ENCODE results near the gene TAF7L. TPM values are rescaled to one million over a fixed set of nuclear protein-coding genes. Genes with fewer than 3 reads are reported as not detected.
"Not testable (repeated sequence)": the region's sequence is repeated elsewhere in the genome, so short reads cannot be mapped to it uniquely, and the experiment has no call there.

TAF7L gene
- total RNA-seq, result 1 to 10 TPM in 1 of 4 donors, under 1 TPM in 2, not detected in 1; 0.22 to 1.4 (median 0.81) TPM

GRCh38 chrX:101290957-101291603, at the start of gene TAF7L:
Gene TAF7L, minus strand, starts transcription at chrX:101291334. Its CDS starts 3,791 bp downstream, at chrX:101287543.
- H3K27me3 ChIP-seq, result peaks cover 5% of the 10 kb centered on the region
- TF ChIP-seq POLR2A (IDR thresholded peaks at IDR 0.05) (no peak), CTCF (IDR thresholded peaks at IDR 0.05) (no peak)
- intact Hi-C loops (cut with DNase I), result no loop called here
- WGBS, 2 donors, result 17 to 41% methylated on average over 2 to 11 of the region's 75 CpGs
- no peak within 1 kb of the TSS for H3K27ac ChIP-seq
- DNase-seq, result no peak
- no peaks in the 10 kb centered on the region for H3K4me1 ChIP-seq
- no peak within 1 kb of the TSS for H3K4me3 ChIP-seq (replicated peaks in 1 of 3)
- no peaks in the 10 kb centered on the region for H3K36me3 ChIP-seq
- H3K9me3 ChIP-seq, result no peaks in the 10 kb centered on the region

- no peak overlapping the region for H3K27ac ChIP-seq
- TF ChIP-seq POLR2A (IDR thresholded peaks at IDR 0.05) (no peak), CTCF (IDR thresholded peaks at IDR 0.05) (no peak)
- H3K27me3 ChIP-seq, result no peaks in the 10 kb centered on the region
- intact Hi-C loops (cut with DNase I), result no loop called here
- no peaks in the 10 kb centered on the region for H3K36me3 ChIP-seq
- WGBS, 2 donors, result 95 to 96% methylated on average over 4 of the region's 4 CpGs
- H3K4me3 ChIP-seq (replicated peaks in 1 of 3), result no peak overlapping the region
- DNase-seq, result no peak
- H3K4me1 ChIP-seq, result no peaks in the 10 kb centered on the region
- no peaks in the 10 kb centered on the region for H3K9me3 ChIP-seq
These were observed 46.7 kb upstream of the TAF7L start for GRCh38 chrX:101337776-101338271.

GRCh38 chrX:101334310-101334709, 43.2 kb upstream of the TAF7L start:
- H3K27ac ChIP-seq; H3K4me1 ChIP-seq; H3K36me3 ChIP-seq; DNase-seq; H3K27me3 ChIP-seq; H3K9me3 ChIP-seq; H3K4me3 ChIP-seq (replicated peaks in 1 of 3); intact Hi-C loops (cut with DNase I): not testable (repeated sequence)
- 75 to 86% methylated on average over 7 of the region's 7 CpGs for WGBS, 2 donors

- intact Hi-C loops (cut with DNase I); H3K4me1 ChIP-seq; H3K4me3 ChIP-seq (replicated peaks in 1 of 3); H3K9me3 ChIP-seq; H3K27me3 ChIP-seq; DNase-seq; H3K27ac ChIP-seq; H3K36me3 ChIP-seq: not testable (repeated sequence)
- WGBS, 2 donors, result 100% methylated on average over 1 of the region's 3 CpGs; no CpG with 5 or more reads in 1 of the 2 donors
These were observed 35.5 kb upstream of the TAF7L start for GRCh38 chrX:101326600-101326999.

GRCh38 chrX:101303790-101304189, 12.7 kb upstream of the TAF7L start:
- WGBS, 2 donors, result 75 to 100% methylated on average over 1 of the region's 1 CpG
- no peak overlapping the region for H3K27ac ChIP-seq
- DNase-seq, result no peak
- no peak for TF ChIP-seq CTCF (IDR thresholded peaks at IDR 0.05)
- TF ChIP-seq POLR2A (IDR thresholded peaks at IDR 0.05), result no peak
- H3K4me3 ChIP-seq (replicated peaks in 1 of 3), result no peak overlapping the region
- H3K36me3 ChIP-seq, result no peaks in the 10 kb centered on the region
- no peaks in the 10 kb centered on the region for H3K9me3 ChIP-seq
- H3K4me1 ChIP-seq, result no peaks in the 10 kb centered on the region
- H3K27me3 ChIP-seq, result no peaks in the 10 kb centered on the region
- intact Hi-C loops (cut with DNase I), result no loop called here

- intact Hi-C loops (cut with DNase I); H3K4me3 ChIP-seq (replicated peaks in 1 of 3); H3K27me3 ChIP-seq; DNase-seq; H3K4me1 ChIP-seq; H3K9me3 ChIP-seq; H3K27ac ChIP-seq; H3K36me3 ChIP-seq: not testable (repeated sequence)
- 95 to 100% methylated on average over 3 of the region's 3 CpGs for WGBS, 2 donors
These were observed 4.5 kb upstream of the TAF7L start for GRCh38 chrX:101295603-101296002.

Data from thyroid gland (tissue), 4 donors.